H9 (cell line): ENCODE data around the gene GSTA3. TPM values are rescaled to one million over a fixed set of nuclear protein-coding genes. Genes with fewer than 3 reads are reported as not detected.
"Not testable (repeated sequence)": the region's sequence is repeated elsewhere in the genome, so short reads cannot be mapped to it uniquely, and the experiment has no call there.

Experiments
- DNase-seq: peaks from one replicate; pipeline ENCODE4 v3.0.0-alpha.2; 2017
- H2AFZ ChIP-seq: one replicate; pipeline ENCODE4 v1.6.1; 2013; ENCODE audit warnings: mild to moderate bottlenecking, low read length, control low read depth, moderate library complexity
- H2AK5ac ChIP-seq: 2 replicates; pipeline ENCODE4 v1.6.1; 2013; ENCODE audit warnings: low read length, control low read depth, mixed read lengths; ENCODE audit not compliant: insufficient read length
- H2BK120ac ChIP-seq: one replicate; pipeline ENCODE4 v1.6.1; 2013; ENCODE audit warnings: low read depth, mild to moderate bottlenecking, low read length, control low read depth, inconsistent platforms; ENCODE audit not compliant: poor library complexity, severe bottlenecking
- H2BK12ac ChIP-seq: 2 replicates; pipeline ENCODE4 v1.6.1; 2013; ENCODE audit warnings: low read length, control low read depth, mixed read lengths, low read depth; ENCODE audit not compliant: insufficient read length
- H2BK15ac ChIP-seq: 2 replicates; pipeline ENCODE4 v1.6.1; 2013; ENCODE audit warnings: low read depth, low read length, control low read depth
- H2BK20ac ChIP-seq: one replicate; pipeline ENCODE4 v1.6.1; 2013; ENCODE audit warnings: low read depth, mild to moderate bottlenecking, low read length, control low read depth, inconsistent platforms; ENCODE audit not compliant: poor library complexity, severe bottlenecking
- H2BK5ac ChIP-seq: 2 replicates; pipeline ENCODE4 v1.6.1; 2013; ENCODE audit warnings: low read length, control low read depth, mixed read lengths; ENCODE audit not compliant: insufficient read length
- H3K14ac ChIP-seq: 2 replicates; pipeline ENCODE4 v1.6.1; 2013; ENCODE audit warnings: low read length, control low read depth; ENCODE audit not compliant: insufficient read depth
- H3K18ac ChIP-seq: 2 replicates; pipeline ENCODE4 v1.6.1; 2013; ENCODE audit warnings: low read depth, mild to moderate bottlenecking, mixed read lengths, low read length, control low read depth; ENCODE audit not compliant: insufficient read length
- H3K23ac ChIP-seq: 2 replicates; pipeline ENCODE4 v1.6.1; 2013; ENCODE audit warnings: low read length, control low read depth, mixed read lengths, low read depth; ENCODE audit not compliant: insufficient read length
- H3K23me2 ChIP-seq: 2 replicates; pipeline ENCODE4 v1.6.1; 2013; ENCODE audit warnings: low read depth, mild to moderate bottlenecking, mixed read lengths, low read length, control low read depth; ENCODE audit not compliant: insufficient read length, poor library complexity, severe bottlenecking
- H3K27ac ChIP-seq: 2 replicates; pipeline ENCODE4 v1.5.1; 2013; ENCODE audit warnings: low read length, control low read depth, mixed read lengths, low read depth; ENCODE audit not compliant: insufficient read length
- H3K27me3 ChIP-seq: 2 replicates; pipeline ENCODE4 v1.6.1; 2013; ENCODE audit warnings: low read length, control low read depth, inconsistent platforms; ENCODE audit not compliant: insufficient read depth
- H3K4ac ChIP-seq: 2 replicates; pipeline ENCODE4 v1.6.1; 2013; ENCODE audit warnings: low read depth, mild to moderate bottlenecking, control low read depth, inconsistent platforms, low read length, moderate library complexity
- H3K4me1 ChIP-seq: 2 replicates; pipeline ENCODE4 v1.6.1; 2013; ENCODE audit warnings: low read length, control low read depth, inconsistent platforms; ENCODE audit not compliant: insufficient read depth
- H3K4me2 ChIP-seq: 2 replicates; pipeline ENCODE4 v1.6.1; 2013; ENCODE audit warnings: low read length, control low read depth, mixed read lengths; ENCODE audit not compliant: insufficient read length, insufficient read depth
- H3K56ac ChIP-seq: 2 replicates; pipeline ENCODE4 v1.6.1; 2013; ENCODE audit warnings: low read depth, mild to moderate bottlenecking, mixed read lengths, low read length, control low read depth; ENCODE audit not compliant: insufficient read length
- H3K79me1 ChIP-seq: 2 replicates; pipeline ENCODE4 v1.6.1; 2013; ENCODE audit warnings: low read depth, mild to moderate bottlenecking, moderate library complexity, low read length, control low read depth, inconsistent platforms; ENCODE audit not compliant: insufficient read depth, poor library complexity, severe bottlenecking
- H3K79me2 ChIP-seq: 2 replicates; pipeline ENCODE4 v1.6.1; 2013; ENCODE audit warnings: low read length, control low read depth, inconsistent platforms; ENCODE audit not compliant: insufficient read depth
- H3K9ac ChIP-seq: 2 replicates; pipeline ENCODE4 v1.6.1; 2013; ENCODE audit warnings: low read length, control low read depth, mixed read lengths; ENCODE audit not compliant: insufficient read length; ENCODE audit errors: extremely low read depth
- H3K9me3 ChIP-seq: one replicate; pipeline ENCODE4 v1.6.1; 2013; ENCODE audit warnings: low read depth, low read length, inconsistent platforms; ENCODE audit not compliant: control insufficient read depth
- H3T11ph ChIP-seq: one replicate; pipeline ENCODE4 v1.6.1; 2013; ENCODE audit warnings: mild to moderate bottlenecking, low read length, control low read depth, inconsistent platforms
- H4K20me1 ChIP-seq: one replicate; pipeline ENCODE4 v1.6.1; 2013; ENCODE audit not compliant: control insufficient read depth, insufficient read length, insufficient read depth
- H4K5ac ChIP-seq: 2 replicates; pipeline ENCODE4 v1.6.1; 2013; ENCODE audit warnings: low read depth, mild to moderate bottlenecking, mixed read lengths, low read length, control low read depth; ENCODE audit not compliant: insufficient read length
- H4K8ac ChIP-seq: replicated peaks from 2 replicates; pipeline ENCODE4 v1.6.1; 2013; ENCODE audit warnings: low read length, control low read depth, mixed read lengths, low read depth; ENCODE audit not compliant: insufficient read length
- H4K91ac ChIP-seq: 2 replicates; pipeline ENCODE4 v1.6.1; 2013; ENCODE audit warnings: low read depth, mild to moderate bottlenecking, moderate library complexity, mixed read lengths, low read length, control low read depth; ENCODE audit not compliant: insufficient read length
- H3K27ac Mint-ChIP-seq, 3 experiments: 2 replicates in 2 of 3; 3 replicates in 1 of 3; pipeline ENCODE4 v1.8.0; 2020 to 2021; ENCODE audit warnings: mixed read lengths in 3 of 3, mild to moderate bottlenecking in 1 of 3, moderate library complexity in 1 of 3
- H3K27me3 Mint-ChIP-seq: 2 replicates; pipeline ENCODE4 v1.8.0; 2021; ENCODE audit warnings: low read depth, mild to moderate bottlenecking, moderate library complexity, mixed read lengths
- H3K36me3 Mint-ChIP-seq, 3 experiments: 2 replicates in 2 of 3; 3 replicates in 1 of 3; pipeline ENCODE4 v1.8.0; 2020 to 2021; ENCODE audit warnings: low read depth in 3 of 3, mixed read lengths in 3 of 3; ENCODE audit not compliant: insufficient read depth in 1 of 3
- H3K4me1 Mint-ChIP-seq, 2 experiments: 2 replicates each; pipeline ENCODE4 v1.8.0; 2020; ENCODE audit warnings: mixed read lengths in 2 of 2
- H3K4me3 Mint-ChIP-seq, 2 experiments: 2 replicates in 1 of 2; 3 replicates in 1 of 2; pipeline ENCODE4 v1.8.0; 2020 to 2021; ENCODE audit warnings: mild to moderate bottlenecking in 2 of 2, mixed read lengths in 2 of 2, moderate library complexity in 1 of 2
- H3K9me3 Mint-ChIP-seq, 2 experiments: 2 replicates in 1 of 2; 3 replicates in 1 of 2; pipeline ENCODE4 v1.8.0; 2020; ENCODE audit warnings: mild to moderate bottlenecking in 2 of 2, mixed read lengths in 2 of 2, moderate library complexity in 1 of 2
- CTCF ChIP-seq: fragments of 200-600 bp; sonication (generic); conservative IDR thresholded peaks from 3 replicates; pipeline ENCODE4 v1.8.0; 2021; ENCODE audit warnings: antibody characterized with exemption, mild to moderate bottlenecking
- WGBS: extraction: QIAGEN DNeasy Blood & Tissue Kit; methylation state at CpG from one replicate; pipeline ENCODE4 v1.1.7; 2013; ENCODE audit warnings: missing lambda C conversion rate, low lambda C conversion rate, mixed read lengths; ENCODE audit not compliant: insufficient read length; ENCODE audit errors: extremely low coverage; 5-methylcytosine and 5-hydroxymethylcytosine counted together
- total RNA-seq: library from RNA; stranded (reverse); gene quantifications from 2 replicates; pipeline ENCODE4 v1.2.1, GENCODE V29; 2021

The GSTA3 gene
- total RNA-seq, 1 experiment from 2014 or later = not detected

- DNase-seq = no peak
- Histone ChIP-seq H3K4me2 (no peak overlapping the region), H3K23me2 (no peaks in the 10 kb centered on the region), H4K5ac (no peak overlapping the region), H4K20me1 (no peaks in the 10 kb centered on the region), H3K79me1 (no peaks in the 10 kb centered on the region), H2BK15ac (no peak overlapping the region), H2BK120ac (no peak overlapping the region), H3K27ac (no peak overlapping the region), H2BK12ac (no peak overlapping the region), H2AK5ac (no peak overlapping the region), H4K91ac (no peak overlapping the region), H3K4me1 (no peaks in the 10 kb centered on the region; the same call in 1 of the 2 replicates), H3K27me3 (no peaks in the 10 kb centered on the region), H2AFZ (no peak overlapping the region), H2BK20ac (no peak overlapping the region), H2BK5ac (no peak overlapping the region), H3K9ac (no peak overlapping the region), H3K9me3 (no peaks in the 10 kb centered on the region), H3K18ac (no peak overlapping the region), H3K79me2 (no peaks in the 10 kb centered on the region), H3K14ac (no peak overlapping the region), H3K4ac (no peak overlapping the region), H3K56ac (no peak overlapping the region), H3K23ac (no peak overlapping the region), H4K8ac (no peak overlapping the region), H3T11ph (no peak overlapping the region)
- Mint-ChIP-seq H3K27me3 (peaks cover 7% of the 10 kb centered on the region; the same call in 1 of the 2 replicates), H3K4me1 (peaks cover 29 to 31% of the 10 kb centered on the region in 2 experiments), H3K36me3 (no peaks in the 10 kb centered on the region; a peak in 2 of 7 replicates), H3K4me3 (no peak overlapping the region), H3K27ac (no peak overlapping the region), H3K9me3 (peaks cover 0 to 7% of the 10 kb centered on the region in 2 experiments; a peak in 1 of 5 replicates)
- WGBS = no CpG with 5 or more reads among the region's 4 CpGs
- no peak for TF ChIP-seq CTCF
Measured at GRCh38 chr6:52858416-52858815, 51.1 kb downstream of the GSTA3 start.

- not testable (repeated sequence) for H4K8ac ChIP-seq, H3K9me3 ChIP-seq, H3K23me2 ChIP-seq, H2BK15ac ChIP-seq, H3K14ac ChIP-seq, H2AFZ ChIP-seq, H2AK5ac ChIP-seq, H3K18ac ChIP-seq, H3K4ac ChIP-seq, H3K27me3 Mint-ChIP-seq, H4K91ac ChIP-seq, H2BK20ac ChIP-seq, H3K27me3 ChIP-seq, H3K56ac ChIP-seq, H3K79me1 ChIP-seq, H4K20me1 ChIP-seq, H3K4me1 ChIP-seq, H3K79me2 ChIP-seq, H2BK5ac ChIP-seq, H2BK12ac ChIP-seq, H3T11ph ChIP-seq, H4K5ac ChIP-seq, H3K23ac ChIP-seq, H3K27ac ChIP-seq, H3K36me3 Mint-ChIP-seq, H2BK120ac ChIP-seq, H3K4me2 ChIP-seq, H3K9ac ChIP-seq
- peak overlapping the region in 1 of 2 experiments; percentile 41; a peak in 2 of 5 replicates for H3K4me3 Mint-ChIP-seq
- H3K27ac Mint-ChIP-seq = peak overlapping the region in 2 of 3 experiments; percentile 35 to 76; a peak in 2 of 7 replicates
- DNase-seq = peak; percentile 84
- peaks cover 25 to 28% of the 10 kb centered on the region in 2 experiments for H3K4me1 Mint-ChIP-seq
- WGBS = no CpG with 5 or more reads among the region's 3 CpGs
- H3K9me3 Mint-ChIP-seq = peaks cover 0 to 11% of the 10 kb centered on the region in 2 experiments; a peak in 3 of 5 replicates
Measured at GRCh38 chr6:52856137-52856536, 53.4 kb downstream of the GSTA3 start.
